Adrenal gland (tissue), 12 donors: ENCODE data around the gene NAALADL2. TPM values are rescaled to one million over a fixed set of nuclear protein-coding genes. Genes with fewer than 3 reads are reported as not detected.
"Not testable (repeated sequence)": the region's sequence is repeated elsewhere in the genome, so short reads cannot be mapped to it uniquely, and the experiment has no call there.

Experiments
- DNase-seq, 7 donors: peaks; one replicate each; pipeline ENCODE4 v3.0.0-alpha.2; 2019 to 2020
- H3K27ac ChIP-seq, 5 donors: fragments of 200-600 bp; sonication (generic) in 4 of 5; 1 replicate in 3 of 5; 2 replicates in 2 of 5; pipeline versions ENCODE4 v1.5.1 to v1.8.0; 2016 to 2020; ENCODE audit warnings: mild to moderate bottlenecking in 1 of 5
- H3K27me3 ChIP-seq: fragments of 200-600 bp; 2 replicates; pipeline ENCODE4 v1.8.0; 2021
- H3K36me3 ChIP-seq, 2 donors: fragments of 200-600 bp; replicated peaks in 1 of 2; 1 replicate in 1 of 2; 2 replicates in 1 of 2; pipeline versions ENCODE4 v1.5.1 to v1.8.0; 2018 to 2022
- H3K4me1 ChIP-seq, 2 donors: fragments of 200-600 bp; replicated peaks in 1 of 2; 1 replicate in 1 of 2; 2 replicates in 1 of 2; pipeline versions ENCODE4 v1.5.1 to v1.8.0; 2018 to 2021
- H3K4me3 ChIP-seq, 4 donors: fragments of 200-600 bp; sonication (generic) in 3 of 4; one replicate each; pipeline ENCODE4 v1.5.1; 2016 to 2018
- H3K9me3 ChIP-seq, 3 donors: fragments of 200-600 bp; sonication (generic) in 1 of 3; replicated peaks in 1 of 3; 1 replicate in 2 of 3; 2 replicates in 1 of 3; pipeline versions ENCODE4 v1.5.1 to v1.8.0; 2016 to 2021
- POLR2A ChIP-seq, 2 donors: fragments of 450-650 bp; IDR thresholded peaks; one replicate each; pipeline ENCODE4 v1.6.1; 2017; ENCODE audit warnings: antibody characterized with exemption in 2 of 2, mild to moderate bottlenecking in 2 of 2, moderate library complexity in 1 of 2
- WGBS, 4 donors: extraction: QIAGEN DNeasy Blood & Tissue Kit in 2 of 4; methylation state at CpG; one replicate each; pipeline versions ENCODE4 v1.1.5 to v1.1.7; 2013 to 2017; 5-methylcytosine and 5-hydroxymethylcytosine counted together
- intact Hi-C, 2 donors: fragments of 100-400 bp; cut with DNase I; formaldehyde crosslinking; loops; one replicate each; pipeline versions ENCODE4 v1.14.1 to v1.15.0; 2022 to 2023
- polyA plus RNA-seq, 3 donors: library from polyadenylated mRNA; stranded (reverse); fragments of 200-250 nt in 2 of 3; fragments of 350-450 nt in 1 of 3; fragmentation: Illumina TruSeq in 1 of 3; extraction: RNeasy Lipid Tissue Mini Kit (QIAGEN cat#74804) in 1 of 3; gene quantifications; one replicate each; pipeline ENCODE4 v1.2.3, GENCODE V29; 2013 to 2014
- total RNA-seq, 9 donors: library from RNA; depleted of rRNA in 4 of 9; stranded (reverse); fragments of >200 nt in 4 of 9; fragments of 120-200 nt in 1 of 9; fragmentation: NEBNext Ultra II Directional in 1 of 9; extraction: Animal tissue kit (Norgen Biotek cat#: 25700) in 1 of 9; gene quantifications; one replicate each; pipeline versions ENCODE4 v1.1.0 to v1.2.4, GENCODE V29; 2013 to 2023
- TF ChIP-seq, protein P1 (sequence below), 6 experiments: fragments of 450-650 bp in 4 of 6; fragments of 200-600 bp in 2 of 6; sonication (generic) in 1 of 6; IDR thresholded peaks; 1 replicate in 5 of 6; 2 replicates in 1 of 6; pipeline versions ENCODE4 v1.5.1 to v1.8.0; 2016 to 2021; ENCODE audit warnings: antibody characterized with exemption in 6 of 6, mild to moderate bottlenecking in 2 of 6, moderate library complexity in 1 of 6
- donor health status: healthy with polysubstance abuse.
- donor health status: Bipolar disorder and iron deficiency.
- donor health status: DM: yes; HTN: yes; CAD: no.
- donor health status: DM: no; HTN: no; CAD: no.
- donor health status: DM: no; HTN: no; CAD: no.
- donor health status: DM: yes; HTN: yes; CAD: no.

The NAALADL2 gene
- total and polyA plus RNA-seq, 12 donors: 0.24 to 7.8 (median 4.8) TPM

GRCh38 chr3:175807175-175807574, 948.0 kb downstream of the NAALADL2 start:
- WGBS, 4 donors: 58 to 86% (median 76%) methylated on average over 1 of the region's 1 CpG
- no peak for DNase-seq
- Histone ChIP-seq H3K27ac (no peak overlapping the region), H3K27me3 (no peaks in the 10 kb centered on the region), H3K4me1 (no peaks in the 10 kb centered on the region), H3K4me3 (peak overlapping the region in 1 of 4 donors; percentile 4), H3K9me3 (no peaks in the 10 kb centered on the region), H3K36me3 (no peaks in the 10 kb centered on the region)
- TF ChIP-seq, protein P1, sequence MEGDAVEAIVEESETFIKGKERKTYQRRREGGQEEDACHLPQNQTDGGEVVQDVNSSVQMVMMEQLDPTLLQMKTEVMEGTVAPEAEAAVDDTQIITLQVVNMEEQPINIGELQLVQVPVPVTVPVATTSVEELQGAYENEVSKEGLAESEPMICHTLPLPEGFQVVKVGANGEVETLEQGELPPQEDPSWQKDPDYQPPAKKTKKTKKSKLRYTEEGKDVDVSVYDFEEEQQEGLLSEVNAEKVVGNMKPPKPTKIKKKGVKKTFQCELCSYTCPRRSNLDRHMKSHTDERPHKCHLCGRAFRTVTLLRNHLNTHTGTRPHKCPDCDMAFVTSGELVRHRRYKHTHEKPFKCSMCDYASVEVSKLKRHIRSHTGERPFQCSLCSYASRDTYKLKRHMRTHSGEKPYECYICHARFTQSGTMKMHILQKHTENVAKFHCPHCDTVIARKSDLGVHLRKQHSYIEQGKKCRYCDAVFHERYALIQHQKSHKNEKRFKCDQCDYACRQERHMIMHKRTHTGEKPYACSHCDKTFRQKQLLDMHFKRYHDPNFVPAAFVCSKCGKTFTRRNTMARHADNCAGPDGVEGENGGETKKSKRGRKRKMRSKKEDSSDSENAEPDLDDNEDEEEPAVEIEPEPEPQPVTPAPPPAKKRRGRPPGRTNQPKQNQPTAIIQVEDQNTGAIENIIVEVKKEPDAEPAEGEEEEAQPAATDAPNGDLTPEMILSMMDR (IDR thresholded peaks at IDR 0.05): no peak
- TF ChIP-seq POLR2A (IDR thresholded peaks at IDR 0.05): no peak
- intact Hi-C loops: no loop called here

DNA sequence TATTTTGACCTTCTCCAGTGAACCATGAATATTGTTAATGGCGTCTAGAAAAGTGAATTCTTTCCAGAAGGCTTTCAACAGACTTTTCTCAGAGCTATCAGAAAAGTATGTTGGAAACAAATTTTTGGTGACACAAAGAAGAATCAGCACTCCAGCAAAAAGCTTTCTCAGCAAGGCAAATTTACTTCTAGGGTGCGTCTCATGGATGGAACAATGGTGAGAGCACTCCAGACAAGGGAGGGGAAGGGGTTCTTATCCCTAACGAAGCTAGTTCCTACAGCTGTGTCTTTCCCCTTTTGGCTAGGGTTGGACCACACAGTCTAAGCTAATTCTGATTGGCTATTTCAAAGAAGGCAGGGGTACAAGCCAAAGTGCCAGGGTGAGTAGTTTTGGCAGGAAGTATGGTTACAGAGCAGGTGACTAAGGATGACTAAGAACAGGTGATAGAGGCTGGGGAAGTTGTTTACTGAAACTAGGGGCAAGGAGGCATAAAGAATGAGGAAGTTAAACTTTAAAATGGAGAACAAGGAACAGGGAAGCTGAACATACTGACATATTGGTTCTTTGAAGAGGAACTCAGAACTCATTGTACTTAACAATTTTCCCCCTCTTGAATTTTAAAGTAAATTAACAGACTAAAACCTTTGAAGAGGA, 959.8 kb downstream of the NAALADL2 start:
- 68 to 84% (median 77%) methylated on average over 3 of the region's 3 CpGs for WGBS, 4 donors
- Histone ChIP-seq H3K9me3 (peaks cover 0 to 4% (median 0%) of the 10 kb centered on the region in 3 donors), H3K36me3 (no peaks in the 10 kb centered on the region), H3K27ac (no peak overlapping the region), H3K4me1 (no peaks in the 10 kb centered on the region), H3K27me3 (no peaks in the 10 kb centered on the region), H3K4me3 (no peak overlapping the region)
- DNase-seq: no peak
- intact Hi-C loops: no loop called here
- TF ChIP-seq, protein P1 (IDR thresholded peaks at IDR 0.05): no peak
- TF ChIP-seq POLR2A (IDR thresholded peaks at IDR 0.05): no peak

GRCh38 chr3:175822766-175823491, 963.8 kb downstream of the NAALADL2 start:
- DNase-seq, H3K36me3 ChIP-seq, H3K9me3 ChIP-seq, H3K27me3 ChIP-seq, intact Hi-C loops, H3K4me1 ChIP-seq, H3K4me3 ChIP-seq, H3K27ac ChIP-seq: not testable (repeated sequence)
- WGBS, 4 donors: 84 to 86% (median 85%) methylated on average over 7 of the region's 7 CpGs

DNA sequence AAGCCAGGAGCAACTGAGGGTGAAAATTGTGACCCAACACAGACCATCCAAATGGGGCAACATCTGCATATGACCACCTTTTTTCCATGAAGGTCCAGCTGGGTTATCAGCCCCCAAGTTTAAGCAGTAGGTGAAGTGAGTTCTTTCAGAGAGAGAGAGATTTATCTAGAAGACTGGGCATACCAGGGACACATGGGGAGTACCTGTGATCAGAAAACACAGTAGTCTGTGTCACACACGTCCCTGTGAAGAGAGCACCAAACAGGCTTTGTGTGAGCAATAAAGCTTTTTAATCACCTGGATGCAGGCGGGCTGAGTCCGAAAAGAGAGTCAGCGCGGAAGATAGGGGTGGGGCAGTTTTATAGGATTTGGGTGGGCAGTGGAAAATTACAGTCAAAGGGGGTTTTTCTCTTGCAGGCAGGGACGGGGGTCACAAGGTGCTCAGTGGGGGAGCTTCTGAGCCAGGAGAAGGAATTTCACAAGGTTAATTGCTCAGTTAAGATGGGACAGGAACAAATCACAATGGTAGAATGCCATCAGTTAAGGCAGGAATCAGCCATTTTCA, 966.0 kb downstream of the NAALADL2 start:
- H3K9me3 ChIP-seq, H3K36me3 ChIP-seq, H3K27ac ChIP-seq, H3K4me1 ChIP-seq, DNase-seq, H3K27me3 ChIP-seq, intact Hi-C loops, H3K4me3 ChIP-seq: not testable (repeated sequence)
- 84 to 89% (median 88%) methylated on average over 6 of the region's 6 CpGs for WGBS, 4 donors

DNA sequence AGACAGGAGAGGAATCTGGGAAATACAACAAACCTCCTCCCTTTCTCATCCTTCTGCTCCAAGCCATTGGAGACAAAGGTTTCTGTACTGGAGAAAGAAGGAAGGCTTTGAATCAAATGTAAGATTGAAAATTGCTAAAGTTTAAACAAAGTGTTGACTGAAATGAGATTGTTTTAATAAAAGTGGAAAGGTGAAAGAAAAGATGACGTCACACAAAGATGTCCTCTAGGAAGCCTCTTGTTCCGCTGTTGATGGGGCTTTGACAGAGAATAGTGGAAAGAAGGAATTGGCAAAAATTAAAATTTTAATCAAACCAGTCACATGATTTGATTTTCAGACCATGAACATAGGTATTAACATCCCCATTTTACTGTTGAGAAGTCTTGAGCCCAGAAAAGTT, 967.6 kb downstream of the NAALADL2 start:
- no peaks in the 10 kb centered on the region for H3K36me3 ChIP-seq
- no peaks in the 10 kb centered on the region for H3K4me1 ChIP-seq
- DNase-seq: no peak
- TF ChIP-seq, protein P1 (IDR thresholded peaks at IDR 0.05): no peak
- no peaks in the 10 kb centered on the region for H3K27me3 ChIP-seq
- WGBS, 4 donors: 83 to 95% (median 93%) methylated on average over 2 of the region's 2 CpGs
- peaks cover 0 to 2% (median 0%) of the 10 kb centered on the region in 3 donors for H3K9me3 ChIP-seq
- no peak overlapping the region for H3K4me3 ChIP-seq
- intact Hi-C loops: no loop called here
- no peak overlapping the region for H3K27ac ChIP-seq

DNA sequence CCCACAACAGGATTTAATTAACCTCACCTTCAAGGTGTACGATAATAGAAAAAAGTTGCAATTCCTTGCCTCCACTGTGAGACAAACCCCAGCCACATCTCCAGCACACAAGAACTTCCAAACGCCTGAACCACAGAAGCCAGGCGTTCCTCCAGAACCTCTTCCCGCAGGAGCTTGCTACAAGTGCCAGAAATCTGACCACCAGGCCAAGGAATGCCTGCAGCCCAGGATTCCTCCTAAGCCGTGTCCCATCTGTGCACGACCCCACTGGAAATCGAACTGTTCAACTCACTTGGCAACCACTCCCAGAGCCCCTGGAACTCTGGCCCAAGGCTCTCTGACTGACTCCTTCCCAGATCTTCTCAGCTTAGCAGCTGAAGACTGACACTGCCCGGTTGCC, 970.7 kb downstream of the NAALADL2 start:
- H3K27ac ChIP-seq, DNase-seq, intact Hi-C loops, H3K27me3 ChIP-seq, H3K36me3 ChIP-seq, H3K4me3 ChIP-seq, H3K4me1 ChIP-seq, H3K9me3 ChIP-seq: not testable (repeated sequence)
- WGBS, 4 donors: 82 to 90% (median 85%) methylated on average over 8 of the region's 8 CpGs

- 76 to 86% (median 80%) methylated on average over 6 of the region's 6 CpGs for WGBS, 4 donors
- intact Hi-C loops, H3K9me3 ChIP-seq, H3K4me1 ChIP-seq, DNase-seq, H3K27me3 ChIP-seq, H3K4me3 ChIP-seq, H3K36me3 ChIP-seq, H3K27ac ChIP-seq: not testable (repeated sequence)
Observed at GRCh38 chr3:175835763-175836162, 976.6 kb downstream of the NAALADL2 start.
